Lung (tissue), 12 donors: ENCODE data around the gene ZNF503. TPM values are rescaled to one million over a fixed set of nuclear protein-coding genes. Genes with fewer than 3 reads are reported as not detected.
A peak's percentile ranks its signal among the peaks of the same experiment; 100 is the strongest.

Experiments
- ATAC-seq: fragments of 200-7000 bp; cut with Tn5 transposase; one replicate; pipeline ENCODE4 v1.9.1; 2020; ENCODE audit warnings: moderate number of reproducible peaks; ENCODE audit not compliant: insufficient read depth, low FRiP score
- DNase-seq, 3 donors: peaks; one replicate each; pipeline ENCODE4 v3.0.0-alpha.2; 2013 to 2017
- H3K27ac ChIP-seq, 2 donors: one replicate each; pipeline ENCODE4 v1.5.1; 2013; ENCODE audit warnings: mild to moderate bottlenecking in 2 of 2, moderate library complexity in 2 of 2, control low read depth in 1 of 2, inconsistent platforms in 1 of 2, low read depth in 1 of 2, low read length in 1 of 2
- H3K27me3 ChIP-seq, 3 donors: one replicate each; pipeline ENCODE4 v1.5.1; 2013; ENCODE audit warnings: low read length in 2 of 3; ENCODE audit not compliant: control insufficient read depth in 3 of 3, insufficient read depth in 3 of 3
- H3K36me3 ChIP-seq, 4 donors: one replicate each; pipeline ENCODE4 v1.5.1; 2013; ENCODE audit warnings: low read length in 4 of 4, mild to moderate bottlenecking in 1 of 4, moderate library complexity in 1 of 4; ENCODE audit not compliant: control insufficient read depth in 4 of 4, insufficient read depth in 4 of 4
- H3K4me1 ChIP-seq, 5 donors: one replicate each; pipeline ENCODE4 v1.5.1; 2013; ENCODE audit warnings: low read length in 5 of 5, mild to moderate bottlenecking in 2 of 5, moderate library complexity in 1 of 5; ENCODE audit not compliant: control insufficient read depth in 5 of 5, insufficient read depth in 5 of 5
- H3K4me3 ChIP-seq: one replicate; pipeline ENCODE4 v1.5.1; 2013; ENCODE audit warnings: mild to moderate bottlenecking, control low read depth, moderate library complexity
- H3K9ac ChIP-seq, 2 donors: one replicate each; pipeline ENCODE4 v1.5.1; 2013; ENCODE audit warnings: low read length in 2 of 2, control low read depth in 1 of 2; ENCODE audit not compliant: insufficient read depth in 1 of 2
- H3K9me3 ChIP-seq, 4 donors: one replicate each; pipeline ENCODE4 v1.5.1; 2013; ENCODE audit warnings: low read length in 3 of 4, mild to moderate bottlenecking in 1 of 4, moderate library complexity in 1 of 4; ENCODE audit not compliant: control insufficient read depth in 4 of 4, insufficient read depth in 3 of 4
- CTCF ChIP-seq: IDR thresholded peaks from 2 replicates; pipeline ENCODE4 v1.5.1; 2012; ENCODE audit warnings: mild to moderate bottlenecking; ENCODE audit errors: control extremely low read depth, extremely low read depth
- WGBS, 2 donors: extraction: QIAGEN DNeasy Blood & Tissue Kit; methylation state at CpG; one replicate each; pipeline ENCODE4 v1.1.7; 2013; 5-methylcytosine and 5-hydroxymethylcytosine counted together
- polyA plus RNA-seq, 2 donors: library from polyadenylated mRNA; stranded (reverse); fragments of 200-250 nt; gene quantifications; one replicate each; pipeline ENCODE4 v1.2.1, GENCODE V29; 2013
- total RNA-seq, 2 donors: library from RNA; depleted of rRNA in 1 of 2; stranded (reverse); fragments of >200 nt in 1 of 2; gene quantifications; one replicate each; pipeline ENCODE4 v1.2.1, GENCODE V29; 2014 to 2021
- donor health status: control.
- donor health status: control.
- donor health status: Bipolar disorder and iron deficiency.
- donor health status: healthy.
- donor health status: DM: yes; HTN: yes; CAD: no.

ZNF503 gene
- total and polyA plus RNA-seq, 4 donors = 11.7 to 37.8 (median 28.4) TPM

- peak overlapping the region in 1 of 2 donors; percentile 83 for H3K27ac ChIP-seq
- no peak for TF ChIP-seq CTCF
- no peaks in the 10 kb centered on the region for H3K27me3 ChIP-seq
- H3K4me3 ChIP-seq = peak overlapping the region; percentile 14
- 56 to 75% methylated on average over 39 of the region's 39 CpGs for WGBS, 2 donors
- DNase-seq = peak; percentile 60 to 78 (median 74)
- ATAC-seq = no peak
- peaks cover 0 to 6% (median 0%) of the 10 kb centered on the region in 4 donors for H3K36me3 ChIP-seq
- peak overlapping the region in 1 of 2 donors; percentile 65 for H3K9ac ChIP-seq
- H3K9me3 ChIP-seq = no peaks in the 10 kb centered on the region
- peaks cover 0 to 39% (median 3%) of the 10 kb centered on the region in 5 donors for H3K4me1 ChIP-seq
These were observed 4.3 kb upstream of the ZNF503 start for GRCh38 chr10:75405598-75406461.

GRCh38 chr10:75404815-75405597, 3.4 kb upstream of the ZNF503 start:
- H3K4me1 ChIP-seq = peaks cover 0 to 37% (median 3%) of the 10 kb centered on the region in 5 donors
- peak overlapping the region; percentile 30 for H3K4me3 ChIP-seq
- WGBS, 2 donors = 16 to 17% methylated on average over 56 of the region's 56 CpGs
- TF ChIP-seq CTCF = no peak
- H3K9ac ChIP-seq = no peak overlapping the region
- peak overlapping the region in 1 of 2 donors; percentile 83 for H3K27ac ChIP-seq
- no peaks in the 10 kb centered on the region for H3K27me3 ChIP-seq
- DNase-seq (peak; percentile 93 to 96 (median 96)), ATAC-seq (no peak)
- H3K36me3 ChIP-seq = peaks cover 0 to 15% (median 0%) of the 10 kb centered on the region in 4 donors
- no peaks in the 10 kb centered on the region for H3K9me3 ChIP-seq

- no peak for TF ChIP-seq CTCF
- peak; percentile 54 to 73 (median 69) for DNase-seq
- peak overlapping the region in 1 of 2 donors; percentile 83 for H3K27ac ChIP-seq
- no peak for ATAC-seq
- H3K36me3 ChIP-seq = peaks cover 0 to 22% (median 3%) of the 10 kb centered on the region in 4 donors
- peaks cover 0 to 34% (median 3%) of the 10 kb centered on the region in 5 donors for H3K4me1 ChIP-seq
- H3K9ac ChIP-seq = peak overlapping the region; percentile 55 to 78
- no peaks in the 10 kb centered on the region for H3K9me3 ChIP-seq
- 3 to 8% methylated on average over 47 to 58 of the region's 58 CpGs for WGBS, 2 donors
- peak overlapping the region; percentile 46 for H3K4me3 ChIP-seq
- no peaks in the 10 kb centered on the region for H3K27me3 ChIP-seq
These were observed 2.6 kb upstream of the ZNF503 start for GRCh38 chr10:75403939-75404814.
